Pulmonary artery endothelial cell (primary cell): ENCODE measurements around the gene IFNA4. TPM values are rescaled to one million over a fixed set of nuclear protein-coding genes. Genes with fewer than 3 reads are reported as not detected.
"Not testable (repeated sequence)": the region's sequence is repeated elsewhere in the genome, so short reads cannot be mapped to it uniquely, and the experiment has no call there.

Experiments
- DNase-seq: peaks from one replicate; pipeline ENCODE4 v3.0.0-alpha.2; 2011; ENCODE audit warnings: low read depth, low spot score
- total RNA-seq: library from RNA; depleted of rRNA; stranded (reverse); fragments of >200 nt; gene quantifications from 2 replicates; pipeline ENCODE4 v1.2.3, GENCODE V29; 2014

Gene IFNA4
- total RNA-seq, 1 donor from 2014 or later, result not detected

DNA sequence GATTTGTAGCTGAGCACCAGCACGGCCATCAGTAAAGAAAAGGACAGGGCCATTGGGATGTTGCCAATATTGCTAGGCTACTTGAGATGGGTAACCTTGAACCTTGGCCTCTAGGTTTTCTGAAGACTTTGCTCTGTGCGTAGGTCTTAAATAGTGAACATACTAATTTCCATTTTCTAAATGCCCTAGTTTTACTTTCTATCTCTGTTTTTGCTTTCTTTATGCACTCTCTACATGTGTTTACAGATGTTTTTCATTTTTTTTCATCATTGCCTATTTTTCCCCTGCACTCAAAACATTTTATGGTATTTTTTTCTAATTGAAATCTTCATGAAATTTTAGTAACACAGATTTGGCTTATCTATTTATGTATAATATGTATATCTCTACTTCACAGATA, 20.8 kb downstream of the IFNA4 start, which contains the start of gene IFNA21:
Gene IFNA21, minus strand, starts transcription at position 101 of the 400 bp plus-strand sequence. Its CDS starts 48 bp downstream, at position 53.
- not testable (repeated sequence) for DNase-seq

DNA sequence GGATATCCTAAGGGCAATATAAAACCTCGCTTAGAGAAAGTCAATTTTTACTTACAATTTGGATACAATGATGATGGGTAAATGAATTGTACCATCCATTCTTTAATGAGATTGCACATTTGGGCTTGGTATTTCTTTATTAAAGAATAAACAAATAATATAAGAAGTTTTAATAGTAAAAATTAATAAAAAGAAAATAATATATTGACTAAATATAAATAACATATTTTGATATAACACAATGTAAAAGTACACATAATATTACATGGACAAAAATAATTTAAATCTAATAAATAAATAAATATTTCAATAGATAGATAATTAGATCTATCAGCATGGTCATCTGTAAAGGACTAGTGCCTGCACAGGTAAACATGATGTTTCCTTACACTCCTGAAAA, 21.9 kb downstream of the IFNA4 start:
- DNase-seq, result no peak

DNA sequence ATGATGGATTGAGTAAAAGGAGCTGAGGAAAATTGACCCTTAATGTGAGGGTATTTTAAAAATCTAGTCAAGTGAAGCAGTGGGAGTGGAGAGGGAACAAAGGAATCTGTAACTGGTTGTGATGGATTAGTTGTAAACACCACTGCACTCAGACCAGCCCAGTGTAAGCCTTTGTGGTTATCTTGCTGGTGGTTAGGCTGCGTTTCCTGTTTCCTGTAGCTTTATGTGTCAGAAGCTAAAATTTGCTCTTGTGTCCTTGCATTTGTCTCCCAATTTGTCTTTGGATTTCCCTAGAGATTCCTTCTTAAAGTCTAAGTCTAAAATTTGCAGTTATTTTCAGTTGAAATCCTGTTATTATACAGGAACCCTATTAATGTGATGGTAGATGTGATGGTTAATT, 27.2 kb downstream of the IFNA4 start:
- DNase-seq, result no peak

- no peak for DNase-seq
Observed at GRCh38 chr9:21155501-21155900, 31.9 kb downstream of the IFNA4 start.

DNA sequence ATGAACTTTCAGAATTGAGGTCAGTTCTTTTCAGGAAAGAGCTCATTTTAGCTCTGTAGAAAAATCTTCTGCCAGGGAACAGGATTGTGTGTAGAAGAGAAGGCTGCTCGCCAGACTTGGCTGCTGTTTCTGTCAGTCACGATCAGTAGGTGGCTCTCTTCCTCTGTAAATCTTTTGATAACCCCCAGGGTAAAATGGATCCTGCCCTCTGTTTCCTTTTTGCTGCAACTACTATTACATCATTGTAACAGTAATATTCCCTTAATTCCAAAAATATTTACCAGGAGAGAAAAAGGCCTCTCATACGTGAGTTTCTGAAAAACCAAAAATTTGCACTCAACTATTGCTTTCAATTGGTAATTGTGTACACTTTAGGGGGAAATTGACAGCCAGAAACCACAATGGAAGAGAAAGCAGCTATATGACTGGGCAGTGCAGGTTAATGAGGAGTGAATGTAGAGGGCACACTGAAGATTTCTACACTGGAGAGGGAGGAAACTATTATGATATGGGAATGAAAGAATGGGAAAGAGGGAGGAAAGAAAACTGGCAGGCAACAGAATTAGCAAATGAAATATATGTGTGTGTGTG, 33.3 kb downstream of the IFNA4 start:
- DNase-seq, result peak; percentile 17

DNA sequence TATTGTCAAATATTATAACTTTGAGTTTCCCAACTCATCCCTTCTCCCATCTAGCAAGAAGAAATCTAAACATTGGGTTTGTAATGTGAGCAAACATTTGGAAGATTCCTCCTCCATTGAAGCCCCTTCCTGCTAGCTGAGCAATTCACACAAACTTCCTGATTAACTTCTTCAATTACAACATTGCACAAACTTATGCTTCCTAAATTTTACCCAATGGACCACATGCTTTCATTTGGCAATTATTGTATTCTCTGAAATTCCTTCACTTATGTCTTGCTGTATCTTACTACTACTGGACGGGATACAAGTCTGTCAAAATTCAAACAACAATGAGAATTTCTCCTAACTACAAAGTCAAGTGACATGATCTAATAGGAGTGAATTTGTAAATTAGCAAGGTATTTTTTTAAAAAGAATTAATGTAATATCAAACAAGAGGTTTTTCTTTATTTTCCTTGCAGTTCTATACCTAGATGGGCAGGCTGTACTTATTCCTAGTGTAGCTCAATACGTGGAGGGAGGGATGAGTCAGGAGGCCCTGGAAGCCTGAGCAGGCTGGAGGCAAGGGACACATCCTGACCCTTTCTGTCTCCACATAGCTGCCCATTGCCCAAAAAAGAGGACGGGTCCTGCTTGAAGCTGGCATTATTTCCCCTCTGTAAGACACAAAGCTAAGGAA, 33.9 kb downstream of the IFNA4 start:
- DNase-seq, result no peak

- no peak for DNase-seq
Observed at GRCh38 chr9:21144603-21145002, 42.8 kb downstream of the IFNA4 start.

DNA sequence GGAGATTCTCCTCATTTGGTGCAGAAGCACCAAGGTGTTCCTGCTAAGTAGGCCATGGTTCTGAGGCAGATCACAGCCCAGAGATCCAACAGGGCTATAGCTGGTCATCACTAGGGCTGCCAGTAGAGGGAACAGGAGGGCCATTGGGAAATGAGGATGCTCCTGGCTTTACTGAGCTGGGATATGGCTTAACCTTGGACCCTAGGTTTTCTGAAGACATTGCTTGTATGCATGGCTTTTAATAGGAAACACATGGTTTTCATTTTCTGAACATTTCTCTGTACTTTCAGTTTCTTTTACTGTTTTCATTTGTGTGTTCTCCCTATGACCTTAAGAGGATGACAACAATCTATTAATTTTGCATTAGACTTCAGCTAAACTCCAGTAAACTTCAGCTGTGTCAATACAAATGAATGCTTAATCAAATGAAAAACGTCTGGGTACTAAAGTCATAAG, 45.9 kb downstream of the IFNA4 start, which contains the start of gene IFNW1:
Gene IFNW1, minus strand, starts transcription at position 406 of the 456 bp plus-strand sequence. Its CDS starts 262 bp downstream, at position 144.
- no peak for DNase-seq

DNA sequence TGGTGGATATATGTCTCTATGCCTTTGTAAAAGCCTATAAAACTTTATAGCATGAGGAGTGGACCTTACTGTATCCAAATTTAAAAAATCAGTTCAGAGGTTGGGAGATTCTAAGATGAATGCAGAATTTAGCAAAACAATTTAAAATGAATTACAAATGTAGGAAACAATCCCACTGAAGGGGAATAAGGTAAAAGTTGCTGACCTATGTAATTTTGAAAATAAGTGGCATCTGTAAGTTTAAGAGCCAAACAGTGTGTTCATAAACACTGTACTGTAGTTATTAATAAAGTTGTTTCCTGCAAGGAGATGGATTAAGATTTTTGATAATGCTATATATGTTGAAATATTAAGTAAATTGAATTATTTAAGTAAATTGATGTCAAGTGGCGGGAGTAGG, 50.4 kb downstream of the IFNA4 start:
- DNase-seq, result no peak

Other genes with a start within 250 kb of the IFNA4 start
- 0.99 and 1.6 TPM in 2 replicates for gene HACD4, start 155.9 kb downstream of the IFNA4 start, total RNA-seq
- not detected in 2 replicates for gene IFNB1, start 109.6 kb downstream of the IFNA4 start, total RNA-seq
- not detected in 2 replicates for gene IFNW1, start 45.8 kb downstream of the IFNA4 start, total RNA-seq
- not detected in 2 replicates for gene IFNA21, start 20.9 kb downstream of the IFNA4 start, total RNA-seq
- not detected in 2 replicates for gene IFNA7, start 14.6 kb upstream of the IFNA4 start, total RNA-seq
- gene IFNA10, start 19.6 kb upstream of the IFNA4 start, total RNA-seq, result not detected in 2 replicates
- gene IFNA16, start 29.7 kb upstream of the IFNA4 start, total RNA-seq, result not detected in 2 replicates
- gene IFNA17, start 40.6 kb upstream of the IFNA4 start, total RNA-seq, result not detected in 2 replicates
- not detected in 2 replicates for gene IFNA14, start 52.4 kb upstream of the IFNA4 start, total RNA-seq
- gene IFNA5, start 117.7 kb upstream of the IFNA4 start, total RNA-seq, result not detected in 2 replicates
- 33.4 and 35.1 TPM in 2 replicates for gene KLHL9, start 147.8 kb upstream of the IFNA4 start, total RNA-seq
- not detected in 2 replicates for gene IFNA6, start 163.3 kb upstream of the IFNA4 start, total RNA-seq
- gene IFNA13, start 180.5 kb upstream of the IFNA4 start, total RNA-seq, result not detected in 2 replicates
- not detected in 2 replicates for gene IFNA2, start 197.8 kb upstream of the IFNA4 start, total RNA-seq
- not detected in 2 replicates for gene IFNA8, start 221.5 kb upstream of the IFNA4 start, total RNA-seq